Large intestine (tissue), 3 donors: ENCODE data around the gene EIF2AK2. TPM values are rescaled to one million over a fixed set of nuclear protein-coding genes. Genes with fewer than 3 reads are reported as not detected.

ENCODE experiments used
- DNase-seq, 2 donors: peaks; one replicate each; pipeline versions ENCODE4 v3.0.0 to v3.0.0-alpha.2; 2013
- H3K27ac ChIP-seq: one replicate; pipeline ENCODE4 v1.5.1; 2013; ENCODE audit warnings: low read length
- H3K27me3 ChIP-seq: 2 replicates; pipeline ENCODE4 v1.6.1; 2013; ENCODE audit warnings: low read length; ENCODE audit not compliant: control insufficient read depth, insufficient read depth
- H3K36me3 ChIP-seq: 2 replicates; pipeline ENCODE4 v1.6.1; 2013; ENCODE audit warnings: low read length; ENCODE audit not compliant: control insufficient read depth, insufficient read depth
- H3K4me1 ChIP-seq: one replicate; pipeline ENCODE4 v1.6.1; 2013; ENCODE audit warnings: low read length; ENCODE audit not compliant: control insufficient read depth, insufficient read depth
- H3K4me3 ChIP-seq: one replicate; pipeline ENCODE4 v1.5.1; 2013; ENCODE audit warnings: low read length
- H3K9me3 ChIP-seq: one replicate; pipeline ENCODE4 v1.6.1; 2013; ENCODE audit warnings: mild to moderate bottlenecking, low read depth, low read length, moderate library complexity; ENCODE audit not compliant: control insufficient read depth
- WGBS: methylation state at CpG from one replicate; pipeline ENCODE4 v1.1.5; 2013; ENCODE audit warnings: low lambda C conversion rate; ENCODE audit not compliant: insufficient coverage; 5-methylcytosine and 5-hydroxymethylcytosine counted together
- polyA plus RNA-seq: library from polyadenylated mRNA; unstranded; fragments of 120-200 nt; gene quantifications from one replicate; pipeline ENCODE4 v1.2.1, GENCODE V29; 2013

The EIF2AK2 gene
- polyA plus RNA-seq, 1 donor = 28.6 TPM

DNA sequence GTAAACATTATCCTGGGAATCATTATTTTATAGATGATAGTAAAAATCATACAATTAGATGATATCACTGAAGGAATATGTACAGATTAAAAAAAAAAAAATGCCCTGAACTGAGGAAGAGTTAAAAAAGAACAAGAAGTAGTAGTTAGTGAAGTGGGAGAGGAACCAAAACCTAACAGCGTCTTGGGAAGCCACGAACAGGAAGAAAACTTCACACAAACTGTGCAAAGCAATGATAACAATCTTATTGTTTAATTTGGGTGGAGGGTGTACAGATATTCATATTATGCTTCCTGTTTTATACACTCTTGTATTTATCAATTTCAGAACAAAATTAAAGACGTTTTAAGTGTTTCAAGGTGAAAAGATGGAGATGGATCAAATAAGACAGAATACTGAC, 76.1 kb downstream of the EIF2AK2 start:
- WGBS = 90% methylated on average over 3 of the region's 3 CpGs
- no peaks in the 10 kb centered on the region for H3K9me3 ChIP-seq
- H3K4me1 ChIP-seq = peaks cover 2% of the 10 kb centered on the region
- H3K36me3 ChIP-seq = peaks cover 34% of the 10 kb centered on the region
- no peak overlapping the region for H3K4me3 ChIP-seq
- no peaks in the 10 kb centered on the region for H3K27me3 ChIP-seq
- no peak overlapping the region for H3K27ac ChIP-seq
- DNase-seq = no peak

DNA sequence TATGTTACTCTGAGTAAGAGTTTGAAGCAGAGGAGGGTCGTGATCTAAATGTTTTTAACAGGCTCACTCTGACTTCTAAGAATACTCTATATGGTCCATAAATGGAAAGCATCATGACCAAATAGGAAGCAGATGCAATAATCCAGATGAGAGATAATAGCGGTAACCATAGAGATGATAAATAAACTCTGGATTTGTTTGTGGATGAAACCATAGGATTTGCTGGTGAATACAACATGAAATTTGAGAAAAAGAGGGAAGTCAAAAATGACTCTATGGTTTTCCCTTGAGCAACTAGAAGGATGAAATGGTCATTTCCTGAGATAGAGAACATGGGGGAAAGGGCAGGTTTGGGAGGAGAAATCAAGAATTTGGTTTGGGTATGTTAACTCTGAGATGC, 76.5 kb downstream of the EIF2AK2 start:
- Histone ChIP-seq H3K27ac (no peak overlapping the region), H3K27me3 (no peaks in the 10 kb centered on the region), H3K4me3 (no peak overlapping the region), H3K36me3 (peaks cover 37% of the 10 kb centered on the region), H3K4me1 (peaks cover 2% of the 10 kb centered on the region), H3K9me3 (no peaks in the 10 kb centered on the region)
- no peak for DNase-seq
- WGBS = 100% methylated on average over 1 of the region's 2 CpGs

DNA sequence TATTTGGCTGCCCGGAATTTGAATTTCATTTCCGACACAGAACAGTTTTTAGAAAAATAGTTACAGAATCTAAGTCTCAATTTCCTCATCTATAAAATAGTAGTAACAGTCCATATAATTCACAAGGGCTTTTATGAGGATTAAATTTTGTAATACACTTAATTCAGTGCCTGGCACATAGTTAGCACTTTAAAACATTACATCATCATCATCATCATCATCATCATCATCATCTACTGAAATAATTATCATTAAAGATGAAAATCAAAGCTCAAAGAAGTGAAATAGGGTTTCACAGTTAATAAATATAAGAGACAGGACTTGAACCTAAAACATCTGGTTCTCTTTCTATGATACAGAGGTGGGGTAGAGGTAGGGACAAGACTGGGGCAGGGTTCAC, 85.8 kb downstream of the EIF2AK2 start:
- no peaks in the 10 kb centered on the region for H3K9me3 ChIP-seq
- no peak for DNase-seq
- H3K4me1 ChIP-seq = no peaks in the 10 kb centered on the region
- no CpG with 5 or more reads among the region's 2 CpGs for WGBS
- H3K27me3 ChIP-seq = no peaks in the 10 kb centered on the region
- no peak overlapping the region for H3K4me3 ChIP-seq
- no peak overlapping the region for H3K27ac ChIP-seq
- H3K36me3 ChIP-seq = peaks cover 35% of the 10 kb centered on the region

DNA sequence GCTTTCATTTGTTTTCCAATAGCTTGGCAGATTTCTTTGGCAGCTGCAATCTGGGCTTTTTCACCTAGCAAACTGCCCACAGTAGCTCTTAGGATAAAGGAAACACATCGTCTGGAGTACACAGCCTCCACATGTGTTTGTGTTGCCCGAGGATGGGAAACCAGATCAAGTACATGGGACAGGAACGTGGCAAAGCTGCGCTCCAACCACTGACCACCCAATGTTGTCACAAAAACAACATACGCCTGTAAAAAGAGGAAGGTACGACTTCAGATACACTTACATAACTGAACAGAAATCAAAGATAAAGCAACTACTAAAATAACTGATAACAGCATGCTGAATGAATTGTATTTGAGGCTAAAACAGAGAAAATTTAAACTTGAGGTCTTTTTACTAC, 88.1 kb downstream of the EIF2AK2 start:
- no peak for DNase-seq
- Histone ChIP-seq H3K4me3 (no peak overlapping the region), H3K9me3 (no peaks in the 10 kb centered on the region), H3K27ac (no peak overlapping the region), H3K27me3 (no peaks in the 10 kb centered on the region), H3K36me3 (peaks cover 41% of the 10 kb centered on the region), H3K4me1 (no peaks in the 10 kb centered on the region)
- WGBS = no CpG with 5 or more reads among the region's 6 CpGs

DNA sequence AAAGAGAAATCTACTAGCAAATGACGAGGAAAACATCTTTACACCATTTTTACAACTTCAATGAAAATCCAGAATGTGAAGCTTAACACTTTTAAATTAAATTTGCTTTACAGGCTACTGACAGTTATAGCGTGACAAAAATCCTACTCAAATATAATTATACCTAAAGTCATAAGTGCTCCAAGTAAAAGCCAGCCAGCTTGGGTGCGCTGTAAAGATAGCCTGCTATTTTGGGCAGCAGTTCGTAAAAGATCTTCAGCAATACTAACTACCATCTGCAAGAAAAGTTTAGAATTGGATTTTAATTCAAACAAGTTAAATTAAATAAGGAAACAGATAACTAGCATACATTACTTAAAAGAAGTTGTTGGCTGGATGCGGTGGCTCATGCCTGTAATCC, 95.0 kb downstream of the EIF2AK2 start:
- no peak for DNase-seq
- Histone ChIP-seq H3K27me3 (no peaks in the 10 kb centered on the region), H3K9me3 (no peaks in the 10 kb centered on the region), H3K27ac (no peak overlapping the region), H3K36me3 (peaks cover 55% of the 10 kb centered on the region), H3K4me1 (no peaks in the 10 kb centered on the region), H3K4me3 (no peak overlapping the region)
- 100% methylated on average over 1 of the region's 5 CpGs for WGBS

DNA sequence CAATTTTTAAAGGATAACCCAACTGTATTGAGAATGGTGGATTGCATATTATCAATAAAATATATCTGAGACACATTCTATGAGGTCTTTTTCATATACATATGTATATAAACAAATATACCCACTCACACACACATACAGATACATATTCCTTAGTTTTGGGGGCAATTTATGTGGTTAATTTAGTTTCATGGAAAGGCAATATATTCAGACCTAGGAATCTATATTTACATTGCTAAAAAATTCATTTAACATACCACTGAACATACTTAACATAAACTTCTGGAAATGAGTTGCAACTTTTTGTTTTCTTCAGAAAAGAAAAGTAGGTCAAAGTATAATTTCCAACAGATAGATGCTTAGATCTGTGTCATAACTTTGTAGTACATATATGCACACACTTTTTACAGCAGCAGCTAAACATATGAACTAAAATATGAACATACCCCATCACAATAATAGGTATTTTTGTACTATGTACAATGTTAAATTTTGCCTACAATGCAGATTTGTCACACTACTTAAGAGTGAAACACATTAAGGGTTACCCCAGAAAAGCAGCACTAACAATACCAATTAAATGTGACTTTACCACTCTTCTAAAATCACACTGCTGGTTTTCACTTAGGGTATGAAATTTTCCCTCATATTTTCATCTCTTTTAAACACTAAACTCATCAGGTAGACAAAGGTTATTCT, 95.6 kb downstream of the EIF2AK2 start:
- H3K27ac ChIP-seq = no peak overlapping the region
- no peak overlapping the region for H3K4me3 ChIP-seq
- H3K27me3 ChIP-seq = no peaks in the 10 kb centered on the region
- no peaks in the 10 kb centered on the region for H3K9me3 ChIP-seq
- peaks cover 58% of the 10 kb centered on the region for H3K36me3 ChIP-seq
- DNase-seq = no peak
- H3K4me1 ChIP-seq = no peaks in the 10 kb centered on the region

DNA sequence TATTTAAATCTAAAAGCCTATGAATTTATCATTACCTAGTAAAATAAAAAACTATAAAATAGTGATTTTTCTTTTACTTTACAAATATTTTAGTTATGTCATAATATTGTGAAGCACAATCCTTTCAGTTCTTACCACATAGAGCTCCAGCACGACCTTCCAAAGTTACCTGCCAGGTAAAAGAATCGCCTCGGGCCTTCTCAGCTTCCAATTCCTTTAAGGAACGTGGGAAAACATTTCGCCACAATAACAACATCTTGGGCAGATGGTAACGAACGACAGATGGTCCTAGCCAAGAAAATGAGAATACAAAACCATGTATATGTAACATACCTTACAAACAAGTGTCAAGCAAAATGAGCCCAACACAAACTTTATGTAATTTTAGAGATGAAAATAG, 96.3 kb downstream of the EIF2AK2 start:
- DNase-seq = no peak
- peaks cover 54% of the 10 kb centered on the region for H3K36me3 ChIP-seq
- H3K4me1 ChIP-seq = no peaks in the 10 kb centered on the region

DNA sequence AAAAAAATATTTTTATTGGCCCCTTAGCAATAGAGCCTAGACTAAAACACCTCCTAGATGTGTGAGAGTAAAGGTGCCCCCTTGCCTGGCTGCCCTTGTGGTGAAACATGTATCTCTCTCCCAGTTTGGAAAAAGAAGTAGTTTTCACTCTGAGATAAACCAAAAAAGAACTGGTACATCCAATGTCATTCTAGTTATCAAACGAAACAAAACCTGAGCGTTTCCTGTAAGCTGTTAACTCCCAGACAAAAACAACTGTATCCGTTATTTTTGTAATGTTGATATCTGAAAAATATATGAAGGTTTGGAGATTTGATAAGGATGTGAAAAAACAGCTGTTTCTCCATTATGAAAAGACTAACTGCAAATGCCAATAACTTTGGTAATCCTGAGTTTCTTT, 96.9 kb downstream of the EIF2AK2 start:
- Histone ChIP-seq H3K36me3 (peaks cover 50% of the 10 kb centered on the region), H3K27ac (no peak overlapping the region), H3K4me1 (no peaks in the 10 kb centered on the region), H3K4me3 (no peak overlapping the region), H3K27me3 (no peaks in the 10 kb centered on the region), H3K9me3 (no peaks in the 10 kb centered on the region)
- WGBS = 100% methylated on average over 3 of the region's 3 CpGs
- no peak for DNase-seq

More for the DNA sequence above, 96.3 kb downstream of the EIF2AK2 start:
- Histone ChIP-seq H3K27me3 (no peaks in the 10 kb centered on the region), H3K4me3 (no peak overlapping the region), H3K9me3 (no peaks in the 10 kb centered on the region), H3K27ac (no peak overlapping the region)
- WGBS = 100% methylated on average over 2 of the region's 7 CpGs

DNA sequence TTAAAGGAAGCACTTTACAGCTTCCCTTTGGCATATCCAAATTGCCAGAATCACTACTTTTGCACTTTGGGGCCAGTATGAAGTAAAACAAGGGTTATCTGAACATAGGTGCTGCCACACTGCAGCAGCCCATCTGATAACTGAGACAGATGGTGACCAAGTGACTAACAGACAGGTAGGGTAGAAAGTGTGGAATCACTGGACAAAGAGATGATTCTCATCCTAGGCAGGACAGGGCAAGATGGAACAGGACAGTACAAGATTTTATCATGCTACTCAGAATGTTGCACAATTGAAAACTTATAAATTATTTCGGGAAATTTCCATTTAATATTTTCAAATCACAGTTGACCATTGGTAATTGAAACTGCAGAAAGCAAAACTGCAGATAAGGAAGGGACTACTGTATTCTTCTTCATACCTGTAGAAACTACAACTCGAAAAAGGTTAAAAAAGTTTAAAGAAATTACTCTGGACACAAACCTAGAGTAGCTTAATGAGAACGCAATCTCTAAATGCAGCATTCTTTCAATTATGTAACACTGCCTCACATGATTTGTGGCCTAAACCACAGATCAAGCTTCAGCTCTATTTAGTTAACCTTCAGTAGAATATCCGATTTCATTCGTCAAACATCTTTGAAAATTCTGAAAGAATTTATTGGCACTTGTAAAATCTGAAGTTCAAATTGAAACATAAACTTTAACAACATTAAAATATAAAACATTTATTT, 104.0 kb downstream of the EIF2AK2 start:
- no peaks in the 10 kb centered on the region for H3K27me3 ChIP-seq

More for the DNA sequence above, 104.0 kb downstream of the EIF2AK2 start:
- no peaks in the 10 kb centered on the region for H3K4me1 ChIP-seq
- WGBS = 71% methylated on average over 4 of the region's 5 CpGs
- H3K9me3 ChIP-seq = no peaks in the 10 kb centered on the region
- H3K36me3 ChIP-seq = peaks cover 25% of the 10 kb centered on the region
- DNase-seq = no peak
- H3K27ac ChIP-seq = no peak overlapping the region
- no peak overlapping the region for H3K4me3 ChIP-seq
